ENCODE measurements around the gene GPR6. TPM values are rescaled to one million over a fixed set of nuclear protein-coding genes. Genes with fewer than 3 reads are reported as not detected.

GPR6 gene
- total and polyA plus RNA-seq, 2 experiments from 2014 or later: not detected

DNA sequence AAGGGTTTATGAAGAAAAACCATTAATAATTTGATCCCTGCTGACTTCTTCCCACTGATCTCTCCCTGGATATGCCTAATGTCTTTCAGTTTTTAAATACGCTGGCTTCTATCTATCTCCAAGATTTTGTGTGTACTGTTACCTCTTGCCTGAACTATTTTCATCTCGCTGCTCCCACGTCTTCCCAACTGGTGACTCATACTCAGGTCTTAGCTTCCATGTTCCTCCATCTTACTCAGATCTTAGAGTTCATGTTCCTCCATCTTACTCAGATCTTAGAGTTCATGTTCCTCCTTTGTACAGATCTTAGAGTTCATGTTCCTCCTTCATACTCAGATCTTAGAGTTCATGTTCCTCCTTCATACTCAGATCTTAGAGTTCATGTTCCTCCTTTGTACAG lies 21.6 kb downstream of the GPR6 start:
- Histone ChIP-seq H3K36me3 (replicated peaks; ENCODE audit: insufficient read depth, low read depth) (no peaks in the 10 kb centered on the region), H3K9me3 (ENCODE audit: low read depth) (no peaks in the 10 kb centered on the region), H4K20me1 (ENCODE audit: insufficient read depth, poor library complexity, severe bottlenecking) (no peaks in the 10 kb centered on the region), H3K4me2 (no peak overlapping the region), H3K27ac (no peak overlapping the region), H3K27me3 (peaks cover 15% of the 10 kb centered on the region), H3K4me1 (ENCODE audit: insufficient read depth) (no peaks in the 10 kb centered on the region), H2AFZ (no peak overlapping the region), H3K79me2 (no peaks in the 10 kb centered on the region), H3K4me3 (no peak overlapping the region), H3K9me2 (replicated peaks; ENCODE audit: insufficient read depth) (no peaks in the 10 kb centered on the region)
- WGBS (ENCODE audit: low lambda C conversion rate, missing lambda C conversion rate): 86% methylated on average over 3 of the region's 3 CpGs
- no peak for DNase-seq (ENCODE audit: low spot score)
- no peak for TF ChIP-seq EZH2 (IDR thresholded peaks at IDR 0.05; ENCODE audit: borderline replicate concordance)
- no peak for TF ChIP-seq EZH2phosphoT487 (IDR thresholded peaks at IDR 0.05; ENCODE audit: low read depth, severe bottlenecking, unreplicated experiment)
- TF ChIP-seq CTCF (IDR thresholded peaks at IDR 0.05; ENCODE audit: poor library complexity): no peak

- H3K79me2 ChIP-seq: no peaks in the 10 kb centered on the region
- no peaks in the 10 kb centered on the region for H3K9me2 ChIP-seq (replicated peaks; ENCODE audit: insufficient read depth)
- no peak for DNase-seq (ENCODE audit: low spot score)
- 85% methylated on average over 5 of the region's 5 CpGs for WGBS (ENCODE audit: low lambda C conversion rate, missing lambda C conversion rate)
- no peak overlapping the region for H3K27ac ChIP-seq
- no peaks in the 10 kb centered on the region for H4K20me1 ChIP-seq (ENCODE audit: insufficient read depth, poor library complexity, severe bottlenecking)
- H3K4me3 ChIP-seq: no peak overlapping the region
- no peaks in the 10 kb centered on the region for H3K9me3 ChIP-seq (ENCODE audit: low read depth)
- H3K27me3 ChIP-seq: peaks cover 18% of the 10 kb centered on the region
- no peak overlapping the region for H2AFZ ChIP-seq
- no peaks in the 10 kb centered on the region for H3K4me1 ChIP-seq (ENCODE audit: insufficient read depth)
- no peak overlapping the region for H3K4me2 ChIP-seq
- H3K36me3 ChIP-seq (replicated peaks; ENCODE audit: insufficient read depth, low read depth): no peaks in the 10 kb centered on the region
- TF ChIP-seq CTCF (IDR thresholded peaks at IDR 0.05; ENCODE audit: poor library complexity) (no peak), EZH2 (IDR thresholded peaks at IDR 0.05; ENCODE audit: borderline replicate concordance) (no peak), EZH2phosphoT487 (IDR thresholded peaks at IDR 0.05; ENCODE audit: low read depth, severe bottlenecking, unreplicated experiment) (no peak)
Measured at GRCh38 chr6:110002676-110003075, 24.6 kb downstream of the GPR6 start.

DNA sequence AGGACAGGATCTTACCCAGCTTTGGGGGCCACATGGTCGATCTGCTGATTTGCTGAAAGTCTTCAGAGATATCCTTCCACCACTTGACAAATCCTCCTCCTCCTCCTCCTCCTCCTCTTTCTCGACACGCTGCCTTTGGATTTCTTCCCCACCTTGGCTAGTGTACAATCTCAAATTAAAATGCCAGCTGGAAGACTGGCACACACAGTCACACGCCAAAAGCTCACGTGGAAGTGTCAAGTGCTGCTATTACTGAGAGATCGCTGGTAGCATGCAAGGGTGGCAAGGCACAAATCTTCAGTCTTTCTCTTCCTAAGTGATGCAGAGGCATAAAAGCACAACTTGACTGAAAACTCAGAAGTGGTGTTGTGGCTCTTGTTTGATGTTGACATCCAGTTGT lies 35.3 kb downstream of the GPR6 start:
- 80% methylated on average over 6 of the region's 6 CpGs for WGBS (ENCODE audit: low lambda C conversion rate, missing lambda C conversion rate)
- H3K27me3 ChIP-seq: no peaks in the 10 kb centered on the region
- H3K36me3 ChIP-seq (replicated peaks; ENCODE audit: insufficient read depth, low read depth): no peaks in the 10 kb centered on the region
- no peak for DNase-seq (ENCODE audit: low spot score)
- H3K9me2 ChIP-seq (replicated peaks; ENCODE audit: insufficient read depth): no peaks in the 10 kb centered on the region
- TF ChIP-seq EZH2phosphoT487 (IDR thresholded peaks at IDR 0.05; ENCODE audit: low read depth, severe bottlenecking, unreplicated experiment) (no peak), CTCF (IDR thresholded peaks at IDR 0.05; ENCODE audit: poor library complexity) (no peak), EZH2 (IDR thresholded peaks at IDR 0.05; ENCODE audit: borderline replicate concordance) (no peak)
- no peak overlapping the region for H2AFZ ChIP-seq
- H3K27ac ChIP-seq: no peak overlapping the region
- no peaks in the 10 kb centered on the region for H3K79me2 ChIP-seq
- H3K4me1 ChIP-seq (ENCODE audit: insufficient read depth): no peaks in the 10 kb centered on the region
- H3K9me3 ChIP-seq (ENCODE audit: low read depth): no peaks in the 10 kb centered on the region
- H4K20me1 ChIP-seq (ENCODE audit: insufficient read depth, poor library complexity, severe bottlenecking): no peaks in the 10 kb centered on the region
- no peak overlapping the region for H3K4me2 ChIP-seq
- no peak overlapping the region for H3K4me3 ChIP-seq

- no peaks in the 10 kb centered on the region for H3K9me2 ChIP-seq (replicated peaks; ENCODE audit: insufficient read depth)
- H3K4me3 ChIP-seq: no peak overlapping the region
- no peaks in the 10 kb centered on the region for H3K27me3 ChIP-seq
- no peak overlapping the region for H2AFZ ChIP-seq
- H3K4me2 ChIP-seq: no peak overlapping the region
- no peak for DNase-seq (ENCODE audit: low spot score)
- no peak overlapping the region for H3K27ac ChIP-seq
- H3K4me1 ChIP-seq (ENCODE audit: insufficient read depth): no peaks in the 10 kb centered on the region
- H3K9me3 ChIP-seq (ENCODE audit: low read depth): no peaks in the 10 kb centered on the region
- H4K20me1 ChIP-seq (ENCODE audit: insufficient read depth, poor library complexity, severe bottlenecking): no peaks in the 10 kb centered on the region
- H3K36me3 ChIP-seq (replicated peaks; ENCODE audit: insufficient read depth, low read depth): no peaks in the 10 kb centered on the region
- TF ChIP-seq EZH2 (IDR thresholded peaks at IDR 0.05; ENCODE audit: borderline replicate concordance) (no peak), EZH2phosphoT487 (IDR thresholded peaks at IDR 0.05; ENCODE audit: low read depth, severe bottlenecking, unreplicated experiment) (no peak), CTCF (IDR thresholded peaks at IDR 0.05; ENCODE audit: poor library complexity) (no peak)
- H3K79me2 ChIP-seq: no peaks in the 10 kb centered on the region
- 92% methylated on average over 9 of the region's 9 CpGs for WGBS (ENCODE audit: low lambda C conversion rate, missing lambda C conversion rate)
Measured at GRCh38 chr6:110015206-110015605, 37.1 kb downstream of the GPR6 start.
